ENCODE data around the gene TCF7L2.

The TCF7L2 gene

DNA sequence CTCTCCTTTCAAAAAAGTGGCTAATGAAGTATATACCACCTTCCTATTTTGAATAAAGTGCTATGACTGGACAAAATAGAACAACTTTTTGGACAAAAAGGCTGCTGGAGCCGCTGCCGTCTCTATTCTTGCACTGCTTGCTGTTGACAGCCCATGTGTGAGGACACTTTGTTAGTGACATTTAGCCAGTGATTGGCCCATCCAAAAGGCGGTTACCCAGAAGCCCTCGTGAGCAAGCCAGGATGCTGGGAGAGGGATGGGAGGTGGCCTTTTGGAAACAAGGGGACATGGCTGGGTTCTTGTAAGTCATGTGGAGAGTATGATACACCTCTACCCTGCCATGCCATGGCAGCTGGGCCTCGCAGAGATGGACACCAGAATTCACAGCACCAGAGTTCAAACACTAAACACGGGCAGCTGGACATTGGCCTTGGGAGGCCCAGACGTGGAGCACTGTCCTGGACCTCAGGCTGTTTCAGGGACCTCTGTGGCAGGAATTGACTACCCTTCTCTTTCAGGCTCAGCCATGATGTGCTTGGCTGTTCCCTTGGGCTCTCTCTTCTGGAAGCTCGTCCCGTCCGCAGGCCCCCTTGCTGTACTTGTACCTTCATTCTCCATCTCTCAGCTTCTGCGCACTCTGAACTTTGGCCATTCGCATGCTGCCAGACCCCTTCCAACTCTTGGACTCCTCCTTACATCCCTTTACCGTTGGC is 118.3 kb downstream of the TCF7L2 start:
- H3K27ac ChIP-seq: no peak overlapping the region
- TF ChIP-seq, protein P1, sequence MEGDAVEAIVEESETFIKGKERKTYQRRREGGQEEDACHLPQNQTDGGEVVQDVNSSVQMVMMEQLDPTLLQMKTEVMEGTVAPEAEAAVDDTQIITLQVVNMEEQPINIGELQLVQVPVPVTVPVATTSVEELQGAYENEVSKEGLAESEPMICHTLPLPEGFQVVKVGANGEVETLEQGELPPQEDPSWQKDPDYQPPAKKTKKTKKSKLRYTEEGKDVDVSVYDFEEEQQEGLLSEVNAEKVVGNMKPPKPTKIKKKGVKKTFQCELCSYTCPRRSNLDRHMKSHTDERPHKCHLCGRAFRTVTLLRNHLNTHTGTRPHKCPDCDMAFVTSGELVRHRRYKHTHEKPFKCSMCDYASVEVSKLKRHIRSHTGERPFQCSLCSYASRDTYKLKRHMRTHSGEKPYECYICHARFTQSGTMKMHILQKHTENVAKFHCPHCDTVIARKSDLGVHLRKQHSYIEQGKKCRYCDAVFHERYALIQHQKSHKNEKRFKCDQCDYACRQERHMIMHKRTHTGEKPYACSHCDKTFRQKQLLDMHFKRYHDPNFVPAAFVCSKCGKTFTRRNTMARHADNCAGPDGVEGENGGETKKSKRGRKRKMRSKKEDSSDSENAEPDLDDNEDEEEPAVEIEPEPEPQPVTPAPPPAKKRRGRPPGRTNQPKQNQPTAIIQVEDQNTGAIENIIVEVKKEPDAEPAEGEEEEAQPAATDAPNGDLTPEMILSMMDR (conservative IDR thresholded peaks at IDR 0.05): no peak
- no peak for TF ChIP-seq ZFX (IDR thresholded peaks at IDR 0.05)

- TF ChIP-seq, protein P1 (conservative IDR thresholded peaks at IDR 0.05): no peak
- TF ChIP-seq ZFX (IDR thresholded peaks at IDR 0.05): no peak
- H3K27ac ChIP-seq: no peak overlapping the region
Measured at GRCh38 chr10:113069595-113069994, 119.5 kb downstream of the TCF7L2 start.

GRCh38 chr10:113071446-113071845 is 121.4 kb downstream of the TCF7L2 start:
- no peak for TF ChIP-seq ZFX (IDR thresholded peaks at IDR 0.05)
- TF ChIP-seq, protein P1 (conservative IDR thresholded peaks at IDR 0.05): no peak
- no peak overlapping the region for H3K27ac ChIP-seq

- peak overlapping the region; percentile 65 for H3K27ac ChIP-seq
- TF ChIP-seq ZFX (IDR thresholded peaks at IDR 0.05): peak; percentile 31; the same call in 1 of the 2 replicates
- TF ChIP-seq, protein P1 (conservative IDR thresholded peaks at IDR 0.05): no peak
Measured at GRCh38 chr10:113073549-113074189, 123.6 kb downstream of the TCF7L2 start.

GRCh38 chr10:113076949-113077348 is 126.9 kb downstream of the TCF7L2 start:
- TF ChIP-seq, protein P1 (conservative IDR thresholded peaks at IDR 0.05): no peak
- no peak for TF ChIP-seq ZFX (IDR thresholded peaks at IDR 0.05)
- H3K27ac ChIP-seq: no peak overlapping the region

DNA sequence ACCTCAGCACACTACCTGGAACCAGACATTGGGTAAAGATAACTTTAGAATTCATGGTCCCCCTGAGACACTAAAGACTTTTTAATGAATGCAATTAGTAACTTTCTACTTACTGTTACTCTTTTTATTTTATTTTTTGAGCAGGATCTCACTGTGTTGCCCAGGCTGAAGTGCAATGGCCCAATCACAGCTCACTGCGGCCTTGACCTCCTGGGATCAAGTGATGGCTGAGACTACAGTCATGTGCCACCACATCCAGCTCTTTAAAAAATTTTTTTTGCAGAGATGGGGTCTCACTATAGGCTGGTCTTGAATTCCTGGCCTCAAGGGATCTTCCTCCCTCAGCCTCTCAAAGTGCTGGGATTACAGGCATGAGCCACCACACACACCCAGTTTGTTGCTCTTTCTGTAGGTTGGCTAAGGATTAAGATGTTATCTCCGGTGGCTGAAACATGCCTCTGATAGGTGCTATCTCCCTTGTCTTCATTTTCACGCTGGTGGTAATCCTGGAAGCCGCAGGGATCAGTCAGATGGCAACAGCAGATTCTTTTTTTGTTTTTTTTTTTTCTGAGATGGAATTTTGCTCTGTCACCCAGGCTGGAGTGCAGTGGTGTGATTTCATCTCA is 128.3 kb downstream of the TCF7L2 start:
- H3K27ac ChIP-seq: no peak overlapping the region
- TF ChIP-seq ZFX (IDR thresholded peaks at IDR 0.05): no peak
- TF ChIP-seq, protein P1 (conservative IDR thresholded peaks at IDR 0.05): no peak
